ENCODE results near the gene PIGR. TPM values are rescaled to one million over a fixed set of nuclear protein-coding genes. Genes with fewer than 3 reads are reported as not detected.

Gene PIGR
- total and polyA plus RNA-seq, 10 of the 15 experiments (the other 5 are each of a cell fraction or from before 2014, with no cell fraction given) = 0.96 to 7.6 (median 1.8) TPM

GRCh38 chr1:206979379-206980043, 33.2 kb upstream of the PIGR start (continued):
- no peak for TF ChIP-seq MAX (IDR thresholded peaks at IDR 0.05; ENCODE audit: low read depth, low read length)
- TF ChIP-seq, protein P1, sequence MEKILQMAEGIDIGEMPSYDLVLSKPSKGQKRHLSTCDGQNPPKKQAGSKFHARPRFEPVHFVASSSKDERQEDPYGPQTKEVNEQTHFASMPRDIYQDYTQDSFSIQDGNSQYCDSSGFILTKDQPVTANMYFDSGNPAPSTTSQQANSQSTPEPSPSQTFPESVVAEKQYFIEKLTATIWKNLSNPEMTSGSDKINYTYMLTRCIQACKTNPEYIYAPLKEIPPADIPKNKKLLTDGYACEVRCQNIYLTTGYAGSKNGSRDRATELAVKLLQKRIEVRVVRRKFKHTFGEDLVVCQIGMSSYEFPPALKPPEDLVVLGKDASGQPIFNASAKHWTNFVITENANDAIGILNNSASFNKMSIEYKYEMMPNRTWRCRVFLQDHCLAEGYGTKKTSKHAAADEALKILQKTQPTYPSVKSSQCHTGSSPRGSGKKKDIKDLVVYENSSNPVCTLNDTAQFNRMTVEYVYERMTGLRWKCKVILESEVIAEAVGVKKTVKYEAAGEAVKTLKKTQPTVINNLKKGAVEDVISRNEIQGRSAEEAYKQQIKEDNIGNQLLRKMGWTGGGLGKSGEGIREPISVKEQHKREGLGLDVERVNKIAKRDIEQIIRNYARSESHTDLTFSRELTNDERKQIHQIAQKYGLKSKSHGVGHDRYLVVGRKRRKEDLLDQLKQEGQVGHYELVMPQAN (conservative IDR thresholded peaks at IDR 0.05) = no peak
- TF ChIP-seq RAD21 (IDR thresholded peaks at IDR 0.05; ENCODE audit: insufficient read depth, low read depth, low read length) = peak; percentile 92
- no peak for TF ChIP-seq ZBTB11 (CRISPR knock-in tag; IDR thresholded peaks at IDR 0.05)
- no peak for TF ChIP-seq E2F4 (IDR thresholded peaks at IDR 0.05; ENCODE audit: low read depth, low read length)
- TF ChIP-seq HDAC6 (IDR thresholded peaks at IDR 0.05; ENCODE audit: unreplicated experiment) = no peak
- peak; percentile 75; the same call in 1 of the 2 replicates for TF ChIP-seq SMC3 (IDR thresholded peaks at IDR 0.05; ENCODE audit: borderline replicate concordance, low read length)
- no peak for TF ChIP-seq PAX8 (IDR thresholded peaks at IDR 0.05)
- TF ChIP-seq, protein P2, sequence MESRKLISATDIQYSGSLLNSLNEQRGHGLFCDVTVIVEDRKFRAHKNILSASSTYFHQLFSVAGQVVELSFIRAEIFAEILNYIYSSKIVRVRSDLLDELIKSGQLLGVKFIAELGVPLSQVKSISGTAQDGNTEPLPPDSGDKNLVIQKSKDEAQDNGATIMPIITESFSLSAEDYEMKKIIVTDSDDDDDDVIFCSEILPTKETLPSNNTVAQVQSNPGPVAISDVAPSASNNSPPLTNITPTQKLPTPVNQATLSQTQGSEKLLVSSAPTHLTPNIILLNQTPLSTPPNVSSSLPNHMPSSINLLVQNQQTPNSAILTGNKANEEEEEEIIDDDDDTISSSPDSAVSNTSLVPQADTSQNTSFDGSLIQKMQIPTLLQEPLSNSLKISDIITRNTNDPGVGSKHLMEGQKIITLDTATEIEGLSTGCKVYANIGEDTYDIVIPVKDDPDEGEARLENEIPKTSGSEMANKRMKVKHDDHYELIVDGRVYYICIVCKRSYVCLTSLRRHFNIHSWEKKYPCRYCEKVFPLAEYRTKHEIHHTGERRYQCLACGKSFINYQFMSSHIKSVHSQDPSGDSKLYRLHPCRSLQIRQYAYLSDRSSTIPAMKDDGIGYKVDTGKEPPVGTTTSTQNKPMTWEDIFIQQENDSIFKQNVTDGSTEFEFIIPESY (IDR thresholded peaks at IDR 0.05) = peak; percentile 52; the same call in 1 of the 2 replicates
- TF ChIP-seq FOS (IDR thresholded peaks at IDR 0.05; ENCODE audit: borderline replicate concordance, extremely low read depth, insufficient read length) = no peak
- no peak for TF ChIP-seq ZSCAN29 (IDR thresholded peaks at IDR 0.05)
- TF ChIP-seq, protein P3, sequence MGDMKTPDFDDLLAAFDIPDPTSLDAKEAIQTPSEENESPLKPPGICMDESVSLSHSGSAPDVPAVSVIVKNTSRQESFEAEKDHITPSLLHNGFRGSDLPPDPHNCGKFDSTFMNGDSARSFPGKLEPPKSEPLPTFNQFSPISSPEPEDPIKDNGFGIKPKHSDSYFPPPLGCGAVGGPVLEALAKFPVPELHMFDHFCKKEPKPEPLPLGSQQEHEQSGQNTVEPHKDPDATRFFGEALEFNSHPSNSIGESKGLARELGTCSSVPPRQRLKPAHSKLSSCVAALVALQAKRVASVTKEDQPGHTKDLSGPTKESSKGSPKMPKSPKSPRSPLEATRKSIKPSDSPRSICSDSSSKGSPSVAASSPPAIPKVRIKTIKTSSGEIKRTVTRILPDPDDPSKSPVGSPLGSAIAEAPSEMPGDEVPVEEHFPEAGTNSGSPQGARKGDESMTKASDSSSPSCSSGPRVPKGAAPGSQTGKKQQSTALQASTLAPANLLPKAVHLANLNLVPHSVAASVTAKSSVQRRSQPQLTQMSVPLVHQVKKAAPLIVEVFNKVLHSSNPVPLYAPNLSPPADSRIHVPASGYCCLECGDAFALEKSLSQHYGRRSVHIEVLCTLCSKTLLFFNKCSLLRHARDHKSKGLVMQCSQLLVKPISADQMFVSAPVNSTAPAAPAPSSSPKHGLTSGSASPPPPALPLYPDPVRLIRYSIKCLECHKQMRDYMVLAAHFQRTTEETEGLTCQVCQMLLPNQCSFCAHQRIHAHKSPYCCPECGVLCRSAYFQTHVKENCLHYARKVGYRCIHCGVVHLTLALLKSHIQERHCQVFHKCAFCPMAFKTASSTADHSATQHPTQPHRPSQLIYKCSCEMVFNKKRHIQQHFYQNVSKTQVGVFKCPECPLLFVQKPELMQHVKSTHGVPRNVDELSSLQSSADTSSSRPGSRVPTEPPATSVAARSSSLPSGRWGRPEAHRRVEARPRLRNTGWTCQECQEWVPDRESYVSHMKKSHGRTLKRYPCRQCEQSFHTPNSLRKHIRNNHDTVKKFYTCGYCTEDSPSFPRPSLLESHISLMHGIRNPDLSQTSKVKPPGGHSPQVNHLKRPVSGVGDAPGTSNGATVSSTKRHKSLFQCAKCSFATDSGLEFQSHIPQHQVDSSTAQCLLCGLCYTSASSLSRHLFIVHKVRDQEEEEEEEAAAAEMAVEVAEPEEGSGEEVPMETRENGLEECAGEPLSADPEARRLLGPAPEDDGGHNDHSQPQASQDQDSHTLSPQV (IDR thresholded peaks at IDR 0.05) = no peak
- TF ChIP-seq NRF1 (conservative IDR thresholded peaks at IDR 0.05; ENCODE audit: low read depth, low read length) = no peak
- 0 out of 2 replicates have a peak, but pooled peaks have one; percentile 29 for TF ChIP-seq TCF3 (IDR thresholded peaks at IDR 0.05; ENCODE audit: borderline replicate concordance, insufficient read depth, low read depth, low read length)
- TF ChIP-seq PAX5 (IDR thresholded peaks at IDR 0.05; ENCODE audit: borderline replicate concordance, low read depth, low read length) = no peak
- TF ChIP-seq JUNB (IDR thresholded peaks at IDR 0.05) = no peak
